ENCODE measurements around the gene ARSB. TPM values are rescaled to one million over a fixed set of nuclear protein-coding genes. Genes with fewer than 3 reads are reported as not detected.

Gene ARSB
- total and polyA plus RNA-seq, 12 donors, result 1.7 to 21.4 (median 14.1) TPM

- TF ChIP-seq CTCF (IDR thresholded peaks at IDR 0.05), result no peak
- ATAC-seq (peak in 4 of 8 donors; percentile 17 to 59 (median 44)), DNase-seq (peak; percentile 38 to 51)
- H3K4me1 ChIP-seq, result peaks cover 0 to 24% (median 11%) of the 10 kb centered on the region in 9 donors
- no peaks in the 10 kb centered on the region for H3K9me3 ChIP-seq
- no peak overlapping the region for H3K4me3 ChIP-seq
- intact Hi-C loops (cut with DNase I), result loop anchor here in 1 of 10 donors (10.0 kb wide), 1 partner anchor 84 kb away; no protein-coding TSS in a partner anchor
- no peaks in the 10 kb centered on the region for H3K27me3 ChIP-seq
- peak overlapping the region in 2 of 10 donors; percentile 17 to 21 for H3K27ac ChIP-seq
- 49 to 60% methylated on average over 10 of the region's 10 CpGs for WGBS, 2 donors
- peaks cover 0 to 6% (median 0%) of the 10 kb centered on the region in 9 donors for H3K36me3 ChIP-seq
These were observed 96.3 kb downstream of the ARSB start for GRCh38 chr5:78888580-78889368.

- no peaks in the 10 kb centered on the region for H3K27me3 ChIP-seq
- TF ChIP-seq CTCF (IDR thresholded peaks at IDR 0.05), result no peak
- intact Hi-C loops (cut with DNase I), result loop anchor here in 1 of 10 donors (10.0 kb wide), 1 partner anchor 83 kb away; no protein-coding TSS in a partner anchor
- no peak for DNase-seq
- 89 to 92% methylated on average over 6 of the region's 6 CpGs for WGBS, 2 donors
- H3K4me3 ChIP-seq, result no peak overlapping the region
- peaks cover 0 to 24% (median 11%) of the 10 kb centered on the region in 9 donors for H3K4me1 ChIP-seq
- H3K27ac ChIP-seq, result no peak overlapping the region
- ATAC-seq, result no peak
- H3K9me3 ChIP-seq, result no peaks in the 10 kb centered on the region
- peaks cover 0 to 6% (median 0%) of the 10 kb centered on the region in 9 donors for H3K36me3 ChIP-seq
These were observed 97.6 kb downstream of the ARSB start for GRCh38 chr5:78887384-78888118.

DNA sequence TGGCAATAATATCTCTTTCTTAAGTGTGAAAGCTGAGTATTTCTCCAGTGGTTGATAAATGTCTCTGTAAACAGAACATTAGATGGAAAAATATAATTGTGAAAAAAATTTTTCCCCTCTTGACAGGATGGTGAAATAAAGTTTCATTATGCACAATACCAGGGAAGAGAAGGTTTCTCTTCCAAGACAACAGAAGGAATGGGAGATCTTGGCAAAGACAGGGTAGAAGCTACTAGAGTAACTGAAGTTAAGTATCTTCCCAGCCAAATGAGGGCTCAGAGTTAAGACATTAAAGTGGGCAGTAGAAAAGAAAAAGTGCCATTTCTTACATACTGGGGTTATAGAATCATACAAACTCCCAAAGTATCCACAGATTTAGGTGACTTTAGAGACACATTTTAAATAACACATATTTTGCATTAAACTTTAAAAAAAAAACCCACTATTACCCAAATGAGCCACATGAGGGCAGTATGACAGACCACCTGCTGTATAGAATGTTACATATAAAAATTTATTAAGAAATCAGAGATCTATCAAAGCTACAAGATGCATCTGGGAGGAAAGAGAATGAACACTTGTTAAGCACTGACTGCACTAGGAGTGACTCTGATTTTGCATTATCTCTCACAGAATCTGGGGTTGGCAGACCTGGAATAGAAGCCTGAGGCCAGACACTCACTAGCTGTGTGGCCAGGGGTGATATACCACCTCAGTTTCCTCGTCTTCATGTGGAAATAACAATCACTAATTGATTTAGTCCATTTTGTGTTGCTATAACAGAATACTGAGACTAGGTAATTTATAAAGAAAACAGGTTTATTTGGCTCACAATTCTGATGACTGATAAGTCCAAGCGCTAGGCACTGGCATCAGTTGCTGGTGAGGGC is 98.5 kb downstream of the ARSB start:
- Histone ChIP-seq H3K27ac (no peak overlapping the region), H3K4me3 (no peak overlapping the region), H3K9me3 (no peaks in the 10 kb centered on the region), H3K4me1 (peaks cover 0 to 24% (median 11%) of the 10 kb centered on the region in 9 donors), H3K27me3 (no peaks in the 10 kb centered on the region), H3K36me3 (peaks cover 0 to 6% (median 0%) of the 10 kb centered on the region in 9 donors)
- intact Hi-C loops (cut with DNase I), result loop anchor here in 1 of 10 donors (10.0 kb wide), 1 partner anchor 82 kb away; no protein-coding TSS in a partner anchor
- WGBS, 2 donors, result 90 to 92% methylated on average over 2 of the region's 2 CpGs
- no peak for ATAC-seq
- no peak for DNase-seq
- TF ChIP-seq CTCF (IDR thresholded peaks at IDR 0.05), result peak in 8 of 9 donors; percentile 43 to 71 (median 60)

Data from heart right ventricle (tissue), 16 donors.